ENCODE results near the gene SNED1. TPM values are rescaled to one million over a fixed set of nuclear protein-coding genes. Genes with fewer than 3 reads are reported as not detected.

Gene SNED1
- polyA plus RNA-seq, 2 of the 4 experiments (the other 2 are of a cell fraction), result 0.15 to 0.21 TPM

GRCh38 chr2:241005569-241005968 is 7.2 kb downstream of the SNED1 start (continued):
- TF ChIP-seq REST (IDR thresholded peaks at IDR 0.05), result no peak
- no peak for TF ChIP-seq RFX5 (IDR thresholded peaks at IDR 0.05)

GRCh38 chr2:241006412-241006811 is 8.0 kb downstream of the SNED1 start:
- ChIA-PET CTCF (interaction anchor here (1.3 to 2.4 kb wide), 2 partner anchors 23 kb away, joined by 4 to 8 read pairs; no protein-coding TSS in a partner anchor), POLR2A (no interaction called here)
- 61% methylated on average over 3 of the region's 3 CpGs for WGBS (ENCODE audit: missing lambda C conversion rate)
- DNase-seq (ENCODE audit: low read depth in 1 of 2, low spot score in 1 of 2) (no peak), ATAC-seq (no peak), FAIRE-seq (no peak)
- peaks cover 27% of the 10 kb centered on the region for H3K9me3 ChIP-seq
- no peak overlapping the region for H3K27ac ChIP-seq
- no peak overlapping the region for H3K4me2 ChIP-seq
- no peak for TF ChIP-seq NFE2L2 (conservative IDR thresholded peaks at IDR 0.05; ENCODE audit: low read length)
- TF ChIP-seq HOXA7 (CRISPR knock-in tag; IDR thresholded peaks at IDR 0.05), result no peak
- TF ChIP-seq TP53 (CRISPR knock-in tag; IDR thresholded peaks at IDR 0.05), result no peak
- TF ChIP-seq HEYL (CRISPR knock-in tag; IDR thresholded peaks at IDR 0.05), result no peak
- TF ChIP-seq PHF8 (IDR thresholded peaks at IDR 0.05; ENCODE audit: borderline replicate concordance, low read depth), result no peak
- no peak for TF ChIP-seq CHD2 (IDR thresholded peaks at IDR 0.05; ENCODE audit: low read length, partially characterized antibody)
- TF ChIP-seq MAX (IDR thresholded peaks at IDR 0.05), result no peak
- no peak for TF ChIP-seq HMGXB4 (CRISPR knock-in tag; IDR thresholded peaks at IDR 0.05; ENCODE audit: borderline replicate concordance)
- TF ChIP-seq CTCF (IDR thresholded peaks at IDR 0.05), result no peak
- TF ChIP-seq SMC3 (IDR thresholded peaks at IDR 0.05), result no peak
- no peak for TF ChIP-seq EHMT2 (IDR thresholded peaks at IDR 0.05; ENCODE audit: low read depth)
- H3K4me3 ChIP-seq, result no peak overlapping the region
- no peaks in the 10 kb centered on the region for H3K4me1 ChIP-seq

- no peak overlapping the region for H3K27ac ChIP-seq
- H3K4me2 ChIP-seq, result no peak overlapping the region
- TF ChIP-seq TP53 (CRISPR knock-in tag; IDR thresholded peaks at IDR 0.05) (no peak), SREBF2 (IDR thresholded peaks at IDR 0.05) (no peak), EHMT2 (IDR thresholded peaks at IDR 0.05; ENCODE audit: low read depth) (no peak), CBX8 (IDR thresholded peaks at IDR 0.05) (no peak)
- no peaks in the 10 kb centered on the region for H3K4me1 ChIP-seq
- 87% methylated on average over 7 of the region's 7 CpGs for WGBS (ENCODE audit: missing lambda C conversion rate)
- no peak overlapping the region for H3K4me3 ChIP-seq
- FAIRE-seq, result no peak
- POLR2A ChIA-PET, result no interaction called here
- CTCF ChIA-PET, result interaction anchor here (1.5 to 2.4 kb wide), 2 partner anchors 23 to 156 kb away, joined by 6 to 8 read pairs; no protein-coding TSS in a partner anchor
- H3K9me3 ChIP-seq, result peaks cover 27% of the 10 kb centered on the region
- no peak for ATAC-seq
- DNase-seq (ENCODE audit: low read depth in 1 of 2, low spot score in 1 of 2), result no peak
Observed at GRCh38 chr2:241007111-241007510, 8.7 kb downstream of the SNED1 start.
